ENCODE data around the gene CALHM3.

DNA sequence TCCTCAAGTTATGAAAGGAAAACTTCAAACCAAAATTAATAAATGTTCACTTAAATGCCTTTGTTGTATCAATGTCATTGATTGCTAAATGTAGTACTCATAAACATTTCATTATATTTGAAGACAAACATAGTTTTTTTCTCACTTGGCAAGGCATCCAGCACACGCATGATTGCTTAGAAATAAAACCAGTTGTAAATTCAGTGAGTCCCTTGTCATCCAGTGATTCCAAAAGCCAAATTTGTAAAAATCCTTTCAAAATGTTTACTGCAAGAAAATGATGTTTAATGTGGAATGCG lies 8.3 kb upstream of the CALHM3 start:
- TF ChIP-seq, protein P1, sequence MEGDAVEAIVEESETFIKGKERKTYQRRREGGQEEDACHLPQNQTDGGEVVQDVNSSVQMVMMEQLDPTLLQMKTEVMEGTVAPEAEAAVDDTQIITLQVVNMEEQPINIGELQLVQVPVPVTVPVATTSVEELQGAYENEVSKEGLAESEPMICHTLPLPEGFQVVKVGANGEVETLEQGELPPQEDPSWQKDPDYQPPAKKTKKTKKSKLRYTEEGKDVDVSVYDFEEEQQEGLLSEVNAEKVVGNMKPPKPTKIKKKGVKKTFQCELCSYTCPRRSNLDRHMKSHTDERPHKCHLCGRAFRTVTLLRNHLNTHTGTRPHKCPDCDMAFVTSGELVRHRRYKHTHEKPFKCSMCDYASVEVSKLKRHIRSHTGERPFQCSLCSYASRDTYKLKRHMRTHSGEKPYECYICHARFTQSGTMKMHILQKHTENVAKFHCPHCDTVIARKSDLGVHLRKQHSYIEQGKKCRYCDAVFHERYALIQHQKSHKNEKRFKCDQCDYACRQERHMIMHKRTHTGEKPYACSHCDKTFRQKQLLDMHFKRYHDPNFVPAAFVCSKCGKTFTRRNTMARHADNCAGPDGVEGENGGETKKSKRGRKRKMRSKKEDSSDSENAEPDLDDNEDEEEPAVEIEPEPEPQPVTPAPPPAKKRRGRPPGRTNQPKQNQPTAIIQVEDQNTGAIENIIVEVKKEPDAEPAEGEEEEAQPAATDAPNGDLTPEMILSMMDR (conservative IDR thresholded peaks at IDR 0.05; ENCODE audit: low read length): no peak
- no peak for TF ChIP-seq EZH2phosphoT487 (IDR thresholded peaks at IDR 0.05; ENCODE audit: borderline replicate concordance, low read depth, low read length)
